Chondrocyte (in vitro differentiated cells): Measurements from ENCODE around the gene SAV1. TPM values are rescaled to one million over a fixed set of nuclear protein-coding genes. Genes with fewer than 3 reads are reported as not detected.

Experiments used
- DNase-seq: peaks from one replicate; pipeline ENCODE4 v3.0.0; 2021; ENCODE audit warnings: mixed read lengths, low spot score
- H3K27ac Mint-ChIP-seq: one replicate; pipeline ENCODE4 v1.8.0; 2021; ENCODE audit warnings: mild to moderate bottlenecking, moderate library complexity, mixed read lengths; ENCODE audit not compliant: unreplicated experiment
- H3K27me3 Mint-ChIP-seq: 2 replicates; pipeline ENCODE4 v1.8.0; 2021; ENCODE audit warnings: low read depth, mixed read lengths
- H3K36me3 Mint-ChIP-seq: 2 replicates; pipeline ENCODE4 v1.8.0; 2021; ENCODE audit warnings: low read depth, mixed read lengths
- H3K4me1 Mint-ChIP-seq: 2 replicates; pipeline ENCODE4 v1.8.0; 2021; ENCODE audit warnings: low read depth, mild to moderate bottlenecking, mixed read lengths
- H3K4me3 Mint-ChIP-seq: one replicate; pipeline ENCODE4 v1.8.0; 2021; ENCODE audit warnings: mild to moderate bottlenecking, moderate library complexity, mixed read lengths; ENCODE audit not compliant: unreplicated experiment
- H3K9me3 Mint-ChIP-seq: 2 replicates; pipeline ENCODE4 v1.8.0; 2021; ENCODE audit warnings: low read depth, mixed read lengths
- total RNA-seq: library from RNA; stranded (reverse); gene quantifications from 3 replicates; pipeline ENCODE4 v1.2.1, GENCODE V29; 2021
- TF ChIP-seq, protein P1 (sequence below): fragments of 200-600 bp; sonication (generic); IDR thresholded peaks from 2 replicates; pipeline ENCODE4 v1.5.0; 2021; ENCODE audit warnings: antibody characterized with exemption, mild to moderate bottlenecking, moderate library complexity

Gene SAV1
- total RNA-seq, 1 donor from 2014 or later = 25.1 TPM

DNA sequence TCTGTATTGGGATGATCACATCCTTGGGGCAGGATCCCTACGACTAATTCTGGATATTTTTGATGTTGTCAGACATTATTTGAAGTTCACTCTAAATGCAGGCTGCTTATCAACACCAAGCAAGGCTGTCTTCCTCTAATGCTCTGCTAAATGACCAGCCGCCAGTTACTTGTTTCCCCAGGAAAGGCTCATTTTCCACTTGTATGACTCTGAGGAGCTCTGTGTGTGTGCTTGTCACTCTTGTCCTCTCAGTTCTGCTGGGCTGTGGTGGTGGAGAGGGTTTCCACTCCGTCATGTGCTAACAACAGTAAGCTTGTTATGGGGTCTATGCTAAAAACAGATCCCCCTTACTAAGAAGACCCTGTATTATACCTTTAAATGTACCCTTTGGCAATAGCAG, 66.1 kb downstream of the SAV1 start:
- H3K9me3 Mint-ChIP-seq = no peaks in the 10 kb centered on the region
- H3K4me3 Mint-ChIP-seq = no peak overlapping the region
- H3K36me3 Mint-ChIP-seq = no peaks in the 10 kb centered on the region
- no peak overlapping the region for H3K27ac Mint-ChIP-seq
- DNase-seq = no peak
- H3K4me1 Mint-ChIP-seq = peaks cover 15% of the 10 kb centered on the region
- no peaks in the 10 kb centered on the region for H3K27me3 Mint-ChIP-seq
- TF ChIP-seq, protein P1, sequence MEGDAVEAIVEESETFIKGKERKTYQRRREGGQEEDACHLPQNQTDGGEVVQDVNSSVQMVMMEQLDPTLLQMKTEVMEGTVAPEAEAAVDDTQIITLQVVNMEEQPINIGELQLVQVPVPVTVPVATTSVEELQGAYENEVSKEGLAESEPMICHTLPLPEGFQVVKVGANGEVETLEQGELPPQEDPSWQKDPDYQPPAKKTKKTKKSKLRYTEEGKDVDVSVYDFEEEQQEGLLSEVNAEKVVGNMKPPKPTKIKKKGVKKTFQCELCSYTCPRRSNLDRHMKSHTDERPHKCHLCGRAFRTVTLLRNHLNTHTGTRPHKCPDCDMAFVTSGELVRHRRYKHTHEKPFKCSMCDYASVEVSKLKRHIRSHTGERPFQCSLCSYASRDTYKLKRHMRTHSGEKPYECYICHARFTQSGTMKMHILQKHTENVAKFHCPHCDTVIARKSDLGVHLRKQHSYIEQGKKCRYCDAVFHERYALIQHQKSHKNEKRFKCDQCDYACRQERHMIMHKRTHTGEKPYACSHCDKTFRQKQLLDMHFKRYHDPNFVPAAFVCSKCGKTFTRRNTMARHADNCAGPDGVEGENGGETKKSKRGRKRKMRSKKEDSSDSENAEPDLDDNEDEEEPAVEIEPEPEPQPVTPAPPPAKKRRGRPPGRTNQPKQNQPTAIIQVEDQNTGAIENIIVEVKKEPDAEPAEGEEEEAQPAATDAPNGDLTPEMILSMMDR = no peak

GRCh38 chr14:50601394-50601793, 66.7 kb downstream of the SAV1 start:
- TF ChIP-seq, protein P1 = no peak
- no peak overlapping the region for H3K27ac Mint-ChIP-seq
- H3K36me3 Mint-ChIP-seq = no peaks in the 10 kb centered on the region
- no peaks in the 10 kb centered on the region for H3K9me3 Mint-ChIP-seq
- H3K4me1 Mint-ChIP-seq = peaks cover 14% of the 10 kb centered on the region
- DNase-seq = no peak
- no peaks in the 10 kb centered on the region for H3K27me3 Mint-ChIP-seq
- no peak overlapping the region for H3K4me3 Mint-ChIP-seq

- H3K36me3 Mint-ChIP-seq = no peaks in the 10 kb centered on the region
- H3K9me3 Mint-ChIP-seq = no peaks in the 10 kb centered on the region
- H3K27ac Mint-ChIP-seq = no peak overlapping the region
- no peaks in the 10 kb centered on the region for H3K27me3 Mint-ChIP-seq
- no peak for DNase-seq
- H3K4me3 Mint-ChIP-seq = no peak overlapping the region
- TF ChIP-seq, protein P1 = no peak
- H3K4me1 Mint-ChIP-seq = peaks cover 10% of the 10 kb centered on the region
These were observed 67.3 kb downstream of the SAV1 start for GRCh38 chr14:50600849-50601248.

- Mint-ChIP-seq H3K9me3 (no peaks in the 10 kb centered on the region), H3K4me1 (peaks cover 5% of the 10 kb centered on the region), H3K27me3 (no peaks in the 10 kb centered on the region), H3K27ac (peak overlapping the region; percentile 60), H3K4me3 (no peak overlapping the region), H3K36me3 (no peaks in the 10 kb centered on the region)
- TF ChIP-seq, protein P1 = peak; percentile 89
- no peak for DNase-seq
These were observed 68.2 kb downstream of the SAV1 start for GRCh38 chr14:50599700-50600444.

DNA sequence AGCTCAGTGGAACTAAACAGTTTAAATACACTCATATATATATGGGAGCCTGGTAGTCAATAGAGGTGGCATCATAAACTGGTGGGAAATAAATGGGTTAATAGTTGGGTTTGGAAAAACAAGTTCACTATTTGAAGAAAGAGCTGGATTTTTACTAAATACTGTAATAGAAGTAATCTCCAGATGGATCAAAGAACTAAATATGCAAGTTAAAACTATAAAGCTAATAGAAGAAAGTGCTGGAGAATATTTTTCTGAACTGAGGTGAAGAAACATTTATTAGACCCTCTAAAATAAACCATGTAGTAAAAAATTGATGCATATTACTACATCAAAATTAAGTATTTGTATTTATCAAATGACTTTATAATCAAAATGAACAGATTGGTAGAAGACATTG, 69.3 kb downstream of the SAV1 start:
- TF ChIP-seq, protein P1 = no peak
- Mint-ChIP-seq H3K4me3 (no peak overlapping the region), H3K9me3 (no peaks in the 10 kb centered on the region), H3K27me3 (no peaks in the 10 kb centered on the region), H3K4me1 (peaks cover 5% of the 10 kb centered on the region), H3K36me3 (peaks cover 3% of the 10 kb centered on the region), H3K27ac (no peak overlapping the region)
- no peak for DNase-seq
